ENCODE measurements around the gene SEMA3B.

DNA sequence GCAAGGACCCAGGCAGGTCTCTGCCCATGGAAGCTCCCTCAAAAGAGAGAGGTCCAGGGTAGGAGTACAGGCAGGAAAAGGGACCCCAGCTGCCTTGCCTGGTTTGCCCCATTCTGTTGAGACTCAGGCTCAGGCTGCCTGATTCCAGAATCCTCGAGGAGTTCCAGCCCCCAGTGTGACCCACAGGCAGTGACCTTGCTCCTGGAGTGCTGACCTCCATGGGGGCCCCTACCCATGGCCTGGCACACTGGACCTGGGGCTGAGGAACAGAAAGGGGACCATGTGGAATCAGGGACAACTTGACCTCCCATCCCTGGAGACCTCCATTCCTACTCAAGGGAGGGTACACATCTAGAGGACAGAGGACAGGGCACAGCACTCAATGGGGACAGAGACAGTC is 3.4 kb upstream of the SEMA3B start:
- TF ChIP-seq, protein P1, sequence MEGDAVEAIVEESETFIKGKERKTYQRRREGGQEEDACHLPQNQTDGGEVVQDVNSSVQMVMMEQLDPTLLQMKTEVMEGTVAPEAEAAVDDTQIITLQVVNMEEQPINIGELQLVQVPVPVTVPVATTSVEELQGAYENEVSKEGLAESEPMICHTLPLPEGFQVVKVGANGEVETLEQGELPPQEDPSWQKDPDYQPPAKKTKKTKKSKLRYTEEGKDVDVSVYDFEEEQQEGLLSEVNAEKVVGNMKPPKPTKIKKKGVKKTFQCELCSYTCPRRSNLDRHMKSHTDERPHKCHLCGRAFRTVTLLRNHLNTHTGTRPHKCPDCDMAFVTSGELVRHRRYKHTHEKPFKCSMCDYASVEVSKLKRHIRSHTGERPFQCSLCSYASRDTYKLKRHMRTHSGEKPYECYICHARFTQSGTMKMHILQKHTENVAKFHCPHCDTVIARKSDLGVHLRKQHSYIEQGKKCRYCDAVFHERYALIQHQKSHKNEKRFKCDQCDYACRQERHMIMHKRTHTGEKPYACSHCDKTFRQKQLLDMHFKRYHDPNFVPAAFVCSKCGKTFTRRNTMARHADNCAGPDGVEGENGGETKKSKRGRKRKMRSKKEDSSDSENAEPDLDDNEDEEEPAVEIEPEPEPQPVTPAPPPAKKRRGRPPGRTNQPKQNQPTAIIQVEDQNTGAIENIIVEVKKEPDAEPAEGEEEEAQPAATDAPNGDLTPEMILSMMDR (IDR thresholded peaks at IDR 0.05) = no peak
- TF ChIP-seq, protein P2, sequence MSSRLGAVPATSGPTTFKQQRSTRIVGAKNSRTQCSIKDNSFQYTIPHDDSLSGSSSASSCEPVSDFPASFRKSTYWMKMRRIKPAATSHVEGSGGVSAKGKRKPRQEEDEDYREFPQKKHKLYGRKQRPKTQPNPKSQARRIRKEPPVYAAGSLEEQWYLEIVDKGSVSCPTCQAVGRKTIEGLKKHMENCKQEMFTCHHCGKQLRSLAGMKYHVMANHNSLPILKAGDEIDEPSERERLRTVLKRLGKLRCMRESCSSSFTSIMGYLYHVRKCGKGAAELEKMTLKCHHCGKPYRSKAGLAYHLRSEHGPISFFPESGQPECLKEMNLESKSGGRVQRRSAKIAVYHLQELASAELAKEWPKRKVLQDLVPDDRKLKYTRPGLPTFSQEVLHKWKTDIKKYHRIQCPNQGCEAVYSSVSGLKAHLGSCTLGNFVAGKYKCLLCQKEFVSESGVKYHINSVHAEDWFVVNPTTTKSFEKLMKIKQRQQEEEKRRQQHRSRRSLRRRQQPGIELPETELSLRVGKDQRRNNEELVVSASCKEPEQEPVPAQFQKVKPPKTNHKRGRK (CRISPR knock-in tag; IDR thresholded peaks at IDR 0.05; ENCODE audit: borderline replicate concordance) = no peak
- no peak for TF ChIP-seq SP1 (CRISPR knock-in tag; conservative IDR thresholded peaks at IDR 0.05)
